Activated CD4-positive, alpha-beta T cell treated with anti-CD3 and anti-CD28 coated beads, Interleukin-2, amount 10 ng/mL, durations not matched to agents 7 days and 5 days (primary cell): ENCODE data around the gene NCAPH2. TPM values are rescaled to one million over a fixed set of nuclear protein-coding genes. Genes with fewer than 3 reads are reported as not detected.
A peak's percentile ranks its signal among the peaks of the same experiment; 100 is the strongest.

Experiments used
- CTCF ChIA-PET: fragments of 350-600 bp; sonication (Branson Sonifier 250); formaldehyde crosslinking; loops from one replicate; lab custom pipeline; 2021; ENCODE audit warnings: antibody characterized with exemption; lab: Charles Lee
- POLR2A ChIA-PET: fragments of 350-600 bp; sonication (Branson Sonifier 250); formaldehyde crosslinking; loops from one replicate; lab custom pipeline; 2021; ENCODE audit warnings: antibody characterized with exemption; lab: Charles Lee
- DNase-seq: peaks from one replicate; pipeline ENCODE4 v3.0.0-alpha.2; 2020
- H3K27ac Mint-ChIP-seq: one replicate; pipeline ENCODE4 v1.8.0; 2021; ENCODE audit warnings: mild to moderate bottlenecking, moderate library complexity, mixed read lengths
- H3K27me3 Mint-ChIP-seq: one replicate; pipeline ENCODE4 v1.8.0; 2021; ENCODE audit warnings: mixed read lengths
- H3K36me3 Mint-ChIP-seq: one replicate; pipeline ENCODE4 v1.8.0; 2021; ENCODE audit warnings: low read depth, mixed read lengths
- H3K4me1 Mint-ChIP-seq: one replicate; pipeline ENCODE4 v1.8.0; 2021; ENCODE audit warnings: mixed read lengths
- H3K4me3 Mint-ChIP-seq: one replicate; pipeline ENCODE4 v1.8.0; 2021; ENCODE audit warnings: mild to moderate bottlenecking, moderate library complexity, mixed read lengths
- H3K9me3 Mint-ChIP-seq: one replicate; pipeline ENCODE4 v1.8.0; 2021; ENCODE audit warnings: mixed read lengths
- total RNA-seq, 2 experiments: library from RNA; stranded (reverse); gene quantifications; one replicate each; pipeline ENCODE4 v1.2.3, GENCODE V29; 2021

Gene NCAPH2
- total RNA-seq, 2 experiments from 2014 or later: 110 to 133 TPM

DNA sequence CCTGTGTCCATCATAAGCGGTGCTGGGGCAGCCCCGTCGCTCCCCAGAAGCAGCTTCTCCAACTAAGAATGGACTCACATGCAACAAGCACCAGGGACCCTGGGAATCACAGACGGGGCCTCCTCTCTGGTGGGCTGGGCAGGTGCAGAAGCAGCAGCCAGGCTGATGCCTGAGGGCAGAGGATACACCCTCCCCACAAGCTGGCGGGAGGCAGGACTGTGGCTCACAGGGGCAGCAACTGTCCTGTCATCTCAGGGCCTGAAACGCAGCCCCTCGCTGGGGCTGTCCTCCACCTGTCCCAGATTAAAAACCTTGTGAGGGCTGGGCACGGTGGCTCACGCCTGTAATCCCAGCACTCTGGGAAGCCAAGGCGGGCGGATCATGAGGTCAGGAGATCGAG lies 30.1 kb upstream of the NCAPH2 start:
- Mint-ChIP-seq H3K27me3 (peaks cover 12% of the 10 kb centered on the region), H3K4me1 (peaks cover 28% of the 10 kb centered on the region), H3K36me3 (peaks cover 11% of the 10 kb centered on the region), H3K9me3 (no peaks in the 10 kb centered on the region), H3K4me3 (no peak overlapping the region), H3K27ac (peak overlapping the region; percentile 46)
- ChIA-PET CTCF (interaction anchor here (0.7 to 1.7 kb wide), 2 partner anchors 150 to 201 kb away, joined by 3 read pairs; partner anchors contain the start of gene ARSA), POLR2A (no interaction called here)
- no peak for DNase-seq

DNA sequence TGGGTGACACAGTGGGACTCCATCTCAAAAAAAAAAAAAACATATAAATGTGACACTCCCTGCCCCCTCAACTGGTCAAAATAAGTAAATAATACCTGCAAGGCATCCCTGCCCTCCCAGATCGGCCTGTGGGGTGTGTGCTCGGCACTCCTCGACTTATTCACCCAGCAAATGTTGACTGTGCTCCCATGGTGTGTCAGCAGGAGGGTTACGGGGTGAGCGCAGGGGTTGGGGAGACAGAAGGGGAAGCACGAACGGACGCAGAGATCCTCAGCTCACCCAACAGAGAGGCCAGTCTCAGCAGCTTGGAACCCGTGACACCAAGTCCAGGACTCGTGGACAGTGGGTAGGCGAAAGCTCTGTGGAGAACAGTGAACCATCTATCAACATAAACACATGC lies 28.3 kb upstream of the NCAPH2 start:
- H3K9me3 Mint-ChIP-seq: no peaks in the 10 kb centered on the region
- CTCF ChIA-PET: interaction anchor here (1.0 to 1.3 kb wide), 4 partner anchors 9 to 138 kb away, joined by 3 to 4 read pairs (median 3); partner anchors contain the start of genes LMF2 and NCAPH2
- no peak for DNase-seq
- POLR2A ChIA-PET: no interaction called here
- peaks cover 16% of the 10 kb centered on the region for H3K4me1 Mint-ChIP-seq
- H3K27ac Mint-ChIP-seq: peak overlapping the region; percentile 28
- peak overlapping the region; percentile 61 for H3K4me3 Mint-ChIP-seq
- peaks cover 12% of the 10 kb centered on the region for H3K27me3 Mint-ChIP-seq
- no peaks in the 10 kb centered on the region for H3K36me3 Mint-ChIP-seq

DNA sequence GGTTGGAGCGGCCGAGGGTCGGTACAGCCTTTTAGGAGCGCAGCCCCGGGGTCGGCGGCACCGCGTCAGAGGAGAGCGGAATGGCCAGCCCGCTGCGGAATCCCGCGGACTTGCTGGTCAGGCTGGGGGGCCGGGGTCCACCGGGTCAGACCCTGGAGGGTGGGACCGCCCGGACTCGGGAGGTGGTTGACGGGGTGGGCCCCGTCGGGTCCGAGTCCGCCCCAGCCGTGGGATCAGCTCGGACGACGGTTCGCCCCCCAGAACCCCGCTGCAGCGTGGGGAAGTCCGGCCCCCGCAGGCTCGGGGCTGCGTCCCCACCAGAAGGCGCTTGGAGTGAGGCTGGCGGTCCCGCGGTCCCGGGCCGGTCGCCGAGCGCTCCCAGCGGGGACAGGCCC lies 27.0 kb upstream of the NCAPH2 start:
- peaks cover 12% of the 10 kb centered on the region for H3K27me3 Mint-ChIP-seq
- H3K27ac Mint-ChIP-seq: no peak overlapping the region
- H3K4me3 Mint-ChIP-seq: peak overlapping the region; percentile 59
- ChIA-PET CTCF (interaction anchor here (0.7 kb wide), 1 partner anchor 204 kb away, joined by 3 read pairs; no protein-coding TSS in a partner anchor), POLR2A (no interaction called here)
- DNase-seq: no peak
- no peaks in the 10 kb centered on the region for H3K36me3 Mint-ChIP-seq
- no peaks in the 10 kb centered on the region for H3K9me3 Mint-ChIP-seq
- H3K4me1 Mint-ChIP-seq: peaks cover 11% of the 10 kb centered on the region

DNA sequence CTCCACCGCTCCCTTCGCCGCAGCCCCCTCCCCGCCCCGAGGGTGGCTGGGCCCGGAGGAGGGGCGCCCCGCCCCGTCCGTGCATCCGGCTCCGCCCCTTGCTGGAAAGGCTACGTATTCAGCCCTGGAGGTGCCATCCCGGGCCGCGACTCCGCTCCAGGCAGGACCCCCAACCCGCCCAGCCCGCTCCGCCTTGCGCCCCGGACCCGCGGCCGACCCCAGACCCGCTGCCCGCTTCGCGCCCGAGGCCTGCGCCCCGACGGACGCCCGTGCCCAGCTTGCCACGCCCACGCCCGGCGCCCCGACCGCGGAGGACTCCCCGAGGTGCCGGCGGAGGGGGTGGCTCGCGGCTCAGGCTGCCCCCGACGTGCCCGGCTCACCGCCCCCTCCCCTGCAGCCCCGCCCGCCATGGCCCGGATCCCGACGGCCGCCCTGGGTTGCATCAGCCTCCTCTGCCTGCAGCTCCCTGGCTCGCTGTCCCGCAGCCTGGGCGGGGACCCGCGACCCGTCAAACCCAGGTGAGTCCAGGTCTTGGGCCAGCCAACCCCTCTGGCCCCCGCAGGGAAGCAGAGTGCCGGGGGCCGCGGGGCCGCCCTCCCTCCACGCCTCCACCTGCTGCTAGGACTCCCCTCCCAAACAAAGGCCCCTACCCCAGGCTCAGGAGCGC lies 26.5 kb upstream of the NCAPH2 start, which contains the start of gene ADM2:
TSS of gene ADM2 (plus strand) at position 104 of the 667 bp plus-strand sequence. CDS start at position 409, 305 bp downstream.
- CTCF ChIA-PET: interaction anchor here (0.7 kb wide), 1 partner anchor 205 kb away, joined by 3 read pairs; no protein-coding TSS in a partner anchor
- peak within 1 kb of the TSS; percentile 73 for H3K4me3 Mint-ChIP-seq
- peak within 1 kb of the TSS; percentile 62 for H3K27ac Mint-ChIP-seq
- DNase-seq: peak; percentile 71
- peaks cover 12% of the 10 kb centered on the region for H3K27me3 Mint-ChIP-seq
- H3K36me3 Mint-ChIP-seq: no peaks in the 10 kb centered on the region
- no peaks in the 10 kb centered on the region for H3K9me3 Mint-ChIP-seq
- POLR2A ChIA-PET: no interaction called here
- peaks cover 12% of the 10 kb centered on the region for H3K4me1 Mint-ChIP-seq

DNA sequence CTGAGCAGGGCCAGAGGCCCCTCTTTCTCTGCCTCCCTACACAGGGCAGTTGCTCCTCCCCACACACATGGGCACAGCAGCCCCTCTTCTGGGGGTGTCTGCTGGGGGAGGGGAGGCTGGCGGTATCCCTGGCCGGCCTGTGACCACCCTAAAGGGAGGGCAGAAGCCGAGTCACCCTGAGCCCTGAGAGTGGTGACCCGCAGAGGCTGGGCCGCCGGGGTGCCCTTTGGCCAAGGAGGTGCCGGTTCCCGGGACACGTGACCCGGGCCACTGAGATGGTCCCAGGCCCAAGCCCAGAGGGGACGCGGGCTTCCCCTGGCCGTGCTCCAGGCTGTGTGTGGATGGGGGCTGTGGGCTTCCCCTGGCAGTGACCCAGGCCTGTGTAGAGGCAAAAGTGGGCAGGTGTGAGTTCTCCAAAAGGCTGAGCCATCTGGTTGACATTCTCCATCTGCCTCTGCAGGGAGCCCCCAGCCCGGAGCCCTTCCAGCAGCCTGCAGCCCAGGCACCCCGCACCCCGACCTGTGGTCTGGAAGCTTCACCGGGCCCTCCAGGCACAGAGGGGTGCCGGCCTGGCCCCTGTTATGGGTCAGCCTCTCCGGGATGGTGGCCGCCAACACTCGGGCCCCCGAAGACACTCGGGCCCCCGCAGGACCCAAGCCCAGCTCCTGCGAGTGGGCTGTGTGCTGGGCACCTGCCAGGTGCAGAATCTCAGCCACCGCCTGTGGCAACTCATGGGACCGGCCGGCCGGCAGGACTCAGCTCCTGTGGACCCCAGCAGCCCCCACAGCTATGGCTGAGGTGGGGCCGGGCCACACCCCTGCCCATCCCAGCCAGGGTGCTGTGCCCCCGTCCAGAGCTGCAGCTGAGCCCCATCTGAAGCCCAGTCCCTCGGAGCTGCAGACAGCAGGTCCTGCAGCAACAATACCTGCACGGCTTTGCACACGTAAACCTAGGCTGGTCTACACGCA lies 25.6 kb upstream of the NCAPH2 start:
- Mint-ChIP-seq H3K27me3 (peaks cover 12% of the 10 kb centered on the region), H3K27ac (peak overlapping the region; percentile 62), H3K9me3 (no peaks in the 10 kb centered on the region), H3K4me3 (peak overlapping the region; percentile 73), H3K36me3 (no peaks in the 10 kb centered on the region), H3K4me1 (peaks cover 5% of the 10 kb centered on the region)
- POLR2A ChIA-PET: no interaction called here
- CTCF ChIA-PET: interaction anchor here (0.9 kb wide), 1 partner anchor 12 kb away, joined by 3 read pairs; no protein-coding TSS in a partner anchor
- DNase-seq: no peak

GRCh38 chr22:50483106-50483505 lies 24.9 kb upstream of the NCAPH2 start:
- H3K4me3 Mint-ChIP-seq: no peak overlapping the region
- H3K36me3 Mint-ChIP-seq: no peaks in the 10 kb centered on the region
- no peaks in the 10 kb centered on the region for H3K9me3 Mint-ChIP-seq
- no peak overlapping the region for H3K27ac Mint-ChIP-seq
- peaks cover 5% of the 10 kb centered on the region for H3K4me1 Mint-ChIP-seq
- peaks cover 12% of the 10 kb centered on the region for H3K27me3 Mint-ChIP-seq
- ChIA-PET CTCF (interaction anchor here (0.9 to 1.5 kb wide), 2 partner anchors 11 to 43 kb away, joined by 3 to 5 read pairs; partner anchors contain the start of gene SCO2), POLR2A (no interaction called here)
- no peak for DNase-seq

DNA sequence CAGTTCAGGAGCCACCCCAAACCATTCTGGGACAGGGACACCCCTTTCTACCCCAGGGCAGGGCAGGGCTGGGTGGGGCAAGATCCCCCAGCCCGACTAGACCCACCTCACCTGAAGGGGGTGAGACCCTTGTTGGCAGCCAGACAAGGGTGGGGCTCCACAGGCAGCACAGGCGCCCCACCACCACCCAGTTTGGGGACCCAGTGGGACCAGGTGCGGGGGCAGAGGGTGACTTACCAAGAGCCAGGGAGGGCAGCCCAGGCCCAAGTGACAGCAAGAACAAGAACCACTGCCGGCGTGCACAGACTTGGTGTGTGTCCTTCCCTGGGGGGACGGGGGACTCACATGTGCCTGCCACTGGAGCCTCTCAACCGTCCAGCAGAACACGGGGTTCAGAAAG lies 24.5 kb upstream of the NCAPH2 start:
- no peak overlapping the region for H3K4me3 Mint-ChIP-seq
- ChIA-PET POLR2A (no interaction called here), CTCF (interaction anchor here (0.9 to 1.8 kb wide), 3 partner anchors 11 to 42 kb away, joined by 3 to 6 read pairs (median 5); partner anchors contain the start of gene SCO2)
- no peak for DNase-seq
- H3K27ac Mint-ChIP-seq: no peak overlapping the region
- peaks cover 5% of the 10 kb centered on the region for H3K4me1 Mint-ChIP-seq
- no peaks in the 10 kb centered on the region for H3K9me3 Mint-ChIP-seq
- no peaks in the 10 kb centered on the region for H3K36me3 Mint-ChIP-seq
- H3K27me3 Mint-ChIP-seq: peaks cover 12% of the 10 kb centered on the region

- Mint-ChIP-seq H3K9me3 (no peaks in the 10 kb centered on the region), H3K27ac (no peak overlapping the region), H3K36me3 (no peaks in the 10 kb centered on the region), H3K27me3 (peaks cover 12% of the 10 kb centered on the region), H3K4me1 (peaks cover 5% of the 10 kb centered on the region), H3K4me3 (no peak overlapping the region)
- POLR2A ChIA-PET: no interaction called here
- no peak for DNase-seq
- CTCF ChIA-PET: interaction anchor here (1.0 to 1.8 kb wide), 3 partner anchors 14 to 208 kb away, joined by 3 to 6 read pairs (median 5); partner anchors contain the start of gene SCO2
Measured at GRCh38 chr22:50483977-50484853, 23.8 kb upstream of the NCAPH2 start.

- peaks cover 3% of the 10 kb centered on the region for H3K27me3 Mint-ChIP-seq
- no peak for DNase-seq
- H3K4me1 Mint-ChIP-seq: peaks cover 2% of the 10 kb centered on the region
- no peaks in the 10 kb centered on the region for H3K36me3 Mint-ChIP-seq
- H3K4me3 Mint-ChIP-seq: no peak overlapping the region
- ChIA-PET POLR2A (no interaction called here), CTCF (interaction anchor here (0.9 to 1.8 kb wide), 5 partner anchors 12 to 209 kb away, joined by 3 to 6 read pairs (median 4); no protein-coding TSS in a partner anchor)
- H3K27ac Mint-ChIP-seq: no peak overlapping the region
- H3K9me3 Mint-ChIP-seq: no peaks in the 10 kb centered on the region
Measured at GRCh38 chr22:50485221-50486131, 22.5 kb upstream of the NCAPH2 start.

GRCh38 chr22:50486561-50487289 lies 21.3 kb upstream of the NCAPH2 start, which contains the start of gene MIOX:
TSS of gene MIOX (plus strand) at chr22:50486859. CDS start at chr22:50486898, 39 bp downstream.
- H3K4me3 Mint-ChIP-seq: no peak within 1 kb of the TSS
- peaks cover 2% of the 10 kb centered on the region for H3K27me3 Mint-ChIP-seq
- no peaks in the 10 kb centered on the region for H3K9me3 Mint-ChIP-seq
- no peak for DNase-seq
- ChIA-PET POLR2A (no interaction called here), CTCF (interaction anchor here (0.9 to 1.6 kb wide), 2 partner anchors 11 to 49 kb away, joined by 4 to 5 read pairs; no protein-coding TSS in a partner anchor)
- no peaks in the 10 kb centered on the region for H3K36me3 Mint-ChIP-seq
- peak within 1 kb of the TSS; percentile 12 for H3K27ac Mint-ChIP-seq
- peaks cover 11% of the 10 kb centered on the region for H3K4me1 Mint-ChIP-seq
